VCaP (cell line): ENCODE measurements around the gene MT1X.

ENCODE experiments used
- H3K27ac ChIP-seq: fragments of 450-650 bp; 2 replicates; pipeline ENCODE4 v1.5.1; 2017
- TF ChIP-seq, protein P1 (sequence below): fragments of 450-650 bp; conservative IDR thresholded peaks from 2 replicates; pipeline ENCODE4 v1.5.1; 2017; ENCODE audit warnings: mild to moderate bottlenecking, moderate library complexity

Gene MT1X

DNA sequence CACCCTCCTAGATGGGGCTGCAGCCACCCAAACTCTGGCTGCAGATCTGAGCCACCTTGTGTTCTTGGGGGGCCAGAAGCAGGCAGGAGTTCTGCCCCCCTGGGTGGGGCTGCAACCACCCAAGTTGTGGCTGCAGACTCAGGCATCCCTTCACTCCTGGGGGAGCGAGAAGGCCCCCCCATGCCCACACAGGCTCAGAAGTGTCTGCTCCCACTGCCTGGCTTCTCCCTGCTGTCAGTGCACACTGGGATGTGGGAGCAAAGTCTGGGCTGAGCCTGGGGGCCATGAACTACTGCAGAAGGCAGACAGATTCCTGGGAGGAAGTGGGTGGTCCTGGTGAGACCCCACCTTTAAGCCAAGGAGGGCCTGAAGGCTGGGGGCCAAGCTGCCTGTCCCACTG, 13.0 kb downstream of the MT1X start:
- TF ChIP-seq, protein P1, sequence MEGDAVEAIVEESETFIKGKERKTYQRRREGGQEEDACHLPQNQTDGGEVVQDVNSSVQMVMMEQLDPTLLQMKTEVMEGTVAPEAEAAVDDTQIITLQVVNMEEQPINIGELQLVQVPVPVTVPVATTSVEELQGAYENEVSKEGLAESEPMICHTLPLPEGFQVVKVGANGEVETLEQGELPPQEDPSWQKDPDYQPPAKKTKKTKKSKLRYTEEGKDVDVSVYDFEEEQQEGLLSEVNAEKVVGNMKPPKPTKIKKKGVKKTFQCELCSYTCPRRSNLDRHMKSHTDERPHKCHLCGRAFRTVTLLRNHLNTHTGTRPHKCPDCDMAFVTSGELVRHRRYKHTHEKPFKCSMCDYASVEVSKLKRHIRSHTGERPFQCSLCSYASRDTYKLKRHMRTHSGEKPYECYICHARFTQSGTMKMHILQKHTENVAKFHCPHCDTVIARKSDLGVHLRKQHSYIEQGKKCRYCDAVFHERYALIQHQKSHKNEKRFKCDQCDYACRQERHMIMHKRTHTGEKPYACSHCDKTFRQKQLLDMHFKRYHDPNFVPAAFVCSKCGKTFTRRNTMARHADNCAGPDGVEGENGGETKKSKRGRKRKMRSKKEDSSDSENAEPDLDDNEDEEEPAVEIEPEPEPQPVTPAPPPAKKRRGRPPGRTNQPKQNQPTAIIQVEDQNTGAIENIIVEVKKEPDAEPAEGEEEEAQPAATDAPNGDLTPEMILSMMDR = no peak
- no peak overlapping the region for H3K27ac ChIP-seq

DNA sequence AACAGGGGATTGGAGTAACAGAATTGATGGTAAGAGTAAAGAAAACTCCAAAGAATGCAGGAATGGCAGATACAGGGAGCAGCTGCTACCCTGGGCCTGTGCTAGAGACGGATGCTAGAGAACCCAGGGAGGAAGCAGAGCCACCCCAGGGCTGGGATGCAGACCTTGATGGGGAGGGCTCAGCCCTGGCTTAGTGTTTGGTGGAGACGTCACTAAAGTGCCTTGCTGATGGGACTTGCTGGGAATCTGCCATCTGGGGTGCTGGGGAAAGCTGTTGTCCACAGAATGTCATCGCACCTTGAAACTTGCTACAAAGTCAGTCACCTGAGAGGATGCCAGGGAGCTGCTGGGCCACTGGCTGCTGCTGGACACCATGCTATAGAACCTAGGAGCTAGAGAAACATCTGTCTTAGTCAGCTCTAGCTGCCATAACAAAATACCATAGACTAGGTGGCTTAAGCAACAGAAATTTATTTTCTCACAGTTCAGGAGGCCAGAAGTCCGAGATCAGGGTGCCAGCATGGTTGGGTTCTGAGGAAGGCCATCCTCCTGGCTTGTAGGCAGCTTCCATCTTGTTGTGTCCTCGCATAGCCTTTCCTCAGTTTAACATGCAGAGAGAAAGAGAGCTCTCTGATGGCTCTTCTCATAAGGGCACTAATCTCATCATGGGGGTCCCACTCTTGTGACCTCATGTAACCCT, 15.3 kb downstream of the MT1X start:
- H3K27ac ChIP-seq = no peak overlapping the region
- TF ChIP-seq, protein P1 = no peak

DNA sequence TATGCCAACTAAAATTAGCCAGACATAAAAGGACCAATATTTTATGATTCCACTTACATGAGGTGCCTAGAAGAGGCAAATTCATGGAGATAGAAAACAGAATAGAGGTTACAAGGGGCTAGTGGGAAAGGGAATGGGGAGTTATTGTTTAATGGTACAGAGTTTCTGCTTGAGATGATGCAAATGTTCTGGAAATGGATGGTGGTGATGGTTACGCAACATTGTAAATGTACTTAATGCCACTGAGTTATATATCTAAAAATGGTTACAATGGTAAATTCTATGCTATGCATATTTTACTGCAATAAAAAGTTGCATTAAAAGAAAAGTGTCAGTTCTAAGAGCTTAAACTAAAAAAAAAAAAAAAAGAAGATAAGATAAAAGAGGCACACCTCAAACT, 17.9 kb downstream of the MT1X start:
- no peak overlapping the region for H3K27ac ChIP-seq
- TF ChIP-seq, protein P1 = no peak

DNA sequence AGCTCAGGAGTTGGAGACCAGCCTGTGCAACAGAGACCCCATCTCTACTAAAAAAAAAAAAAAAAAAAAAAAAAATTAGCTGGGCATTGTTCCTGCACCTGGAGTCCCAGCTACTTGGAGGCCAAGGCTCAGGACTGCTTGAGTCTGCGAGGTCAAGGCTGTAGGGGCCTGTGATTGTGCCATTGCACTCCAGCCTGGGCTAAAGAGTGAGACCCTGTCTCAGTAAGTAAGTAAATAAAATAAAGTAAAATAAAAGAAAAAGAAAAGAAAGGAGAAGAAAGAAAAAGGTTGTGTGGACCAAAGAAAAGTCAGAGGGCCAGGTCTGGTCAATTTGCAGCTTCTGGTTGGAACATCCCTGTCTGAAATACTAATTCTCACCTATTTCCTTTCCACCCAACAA, 18.4 kb downstream of the MT1X start:
- no peak overlapping the region for H3K27ac ChIP-seq
- TF ChIP-seq, protein P1 = no peak

DNA sequence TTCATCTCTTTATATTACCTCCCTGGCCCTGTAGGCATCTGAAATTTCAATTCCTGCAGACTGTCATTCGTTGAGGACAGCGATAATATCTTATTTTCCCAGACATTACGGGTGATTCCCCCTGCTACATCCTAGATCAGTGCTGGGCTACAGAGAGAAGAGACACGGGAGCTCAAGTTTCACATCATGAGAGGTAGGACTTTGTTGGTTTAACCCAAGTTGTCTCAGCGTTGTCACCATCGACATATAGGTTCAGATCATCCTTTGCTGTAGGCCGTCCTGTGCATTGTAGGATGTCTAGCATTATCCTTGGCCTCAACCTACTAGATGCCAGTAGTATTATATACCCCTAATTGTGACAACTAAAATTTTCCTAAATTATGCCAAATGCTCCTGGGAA, 19.3 kb downstream of the MT1X start:
- TF ChIP-seq, protein P1 = no peak
- no peak overlapping the region for H3K27ac ChIP-seq

DNA sequence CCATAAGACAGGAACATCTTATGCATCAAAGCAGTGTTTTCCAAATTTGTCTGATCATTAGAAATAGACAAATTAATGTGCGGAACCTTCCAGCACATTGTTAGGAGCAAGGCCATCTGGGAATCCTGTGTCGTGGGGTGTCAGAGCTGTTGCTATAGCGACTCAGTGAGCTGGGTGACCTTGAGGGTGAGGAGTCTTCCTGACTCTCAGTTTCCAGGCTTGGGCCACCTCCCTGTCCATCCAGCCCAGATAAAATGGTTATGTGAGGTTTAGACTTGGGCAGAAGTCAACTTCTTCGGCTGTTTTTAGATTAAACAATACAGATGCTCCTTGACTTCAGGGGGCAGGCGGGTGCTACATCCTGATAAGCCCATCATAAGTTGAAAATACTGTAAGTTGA, 20.6 kb downstream of the MT1X start:
- TF ChIP-seq, protein P1 = no peak
- H3K27ac ChIP-seq = no peak overlapping the region

DNA sequence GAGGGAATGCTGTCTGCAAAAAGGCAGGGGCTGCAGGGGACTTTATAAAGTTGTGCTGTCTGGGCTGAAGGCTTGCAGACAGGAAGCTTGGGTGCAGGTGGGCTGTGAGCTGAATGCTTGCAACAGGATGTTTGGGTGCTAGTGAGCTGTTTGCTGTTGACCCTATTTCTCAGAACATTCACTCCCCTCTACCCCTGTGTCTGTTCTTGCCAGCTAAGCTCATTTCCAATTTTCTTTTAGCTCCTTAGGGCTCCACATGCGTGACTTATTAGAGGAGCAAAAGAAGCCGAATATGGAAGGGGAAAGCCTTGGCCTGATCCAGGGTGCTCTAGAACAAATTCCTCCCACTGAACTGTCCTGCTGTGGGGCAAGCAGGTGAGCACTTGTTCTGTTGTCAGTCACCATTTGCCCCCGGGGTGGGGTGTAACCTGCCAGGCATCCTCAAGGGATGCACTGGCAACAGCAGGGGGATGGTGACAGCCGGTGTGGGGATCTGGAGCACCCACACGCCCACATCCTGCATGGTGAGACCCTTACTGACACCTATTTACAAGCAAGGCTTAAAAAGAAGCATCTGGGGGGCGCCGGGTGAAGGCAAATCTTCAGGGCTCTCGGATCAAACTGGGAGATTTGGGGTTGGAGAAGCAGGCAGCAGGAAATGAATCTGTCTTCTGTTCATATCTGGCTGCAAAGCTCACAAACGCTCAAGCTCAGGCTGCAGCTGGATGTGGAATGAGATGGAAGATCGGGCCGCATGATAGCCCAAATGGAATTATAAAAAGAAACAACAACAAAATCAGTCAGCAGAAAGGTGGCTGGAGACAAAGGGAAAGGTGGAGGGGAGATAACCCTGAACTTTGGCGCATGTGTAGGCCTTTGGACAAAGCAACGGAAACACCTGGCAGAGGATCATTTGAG, 26.5 kb downstream of the MT1X start:
- TF ChIP-seq, protein P1 = no peak
- no peak overlapping the region for H3K27ac ChIP-seq
